Transverse colon (tissue), 3 donors: Measurements from ENCODE around the gene ATP5F1A.

ENCODE experiments used
- EP300 ChIP-seq: sonication (generic); formaldehyde crosslinking; IDR thresholded peaks from one replicate; pipeline ENCODE4 v1.6.1; 2017; ENCODE audit warnings: antibody characterized with exemption, low read depth
- POLR2A ChIP-seq: fragments of 450-650 bp; IDR thresholded peaks from one replicate; pipeline ENCODE4 v1.6.1; 2016; ENCODE audit warnings: antibody characterized with exemption, mild to moderate bottlenecking, moderate library complexity
- TF ChIP-seq, protein P1 (sequence below), 5 experiments: fragments of 200-600 bp in 3 of 5; fragments of 450-650 bp in 2 of 5; sonication (generic) in 3 of 5; IDR thresholded peaks; 1 replicate in 2 of 5; 2 replicates in 3 of 5; pipeline ENCODE4 v1.5.1; 2016 to 2017; ENCODE audit warnings: antibody characterized with exemption in 5 of 5, inconsistent platforms in 3 of 5, mild to moderate bottlenecking in 2 of 5, moderate library complexity in 1 of 5

DNA sequence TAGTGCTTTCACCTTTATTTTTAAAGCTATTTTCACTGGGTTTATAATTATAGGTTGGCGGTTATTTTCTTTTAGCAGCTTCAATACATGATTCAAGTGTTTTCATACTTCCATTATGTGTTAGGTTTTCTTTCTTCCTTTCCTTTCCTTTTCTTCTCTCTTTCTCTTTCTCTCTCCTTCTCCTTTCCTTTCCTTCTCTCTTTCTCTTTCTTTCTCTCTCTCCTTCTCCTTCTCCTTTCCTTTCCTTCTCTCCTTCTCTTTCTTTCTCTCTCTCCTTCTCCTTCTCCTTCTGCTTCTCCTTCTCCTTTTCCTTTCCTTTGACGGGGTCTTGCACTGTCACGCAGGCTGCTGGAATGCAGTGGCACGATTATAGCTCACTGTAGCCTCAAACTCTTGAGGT lies 42.1 kb upstream of the ATP5F1A start:
- TF ChIP-seq EP300 = no peak
- no peak for TF ChIP-seq POLR2A
- TF ChIP-seq, protein P1, sequence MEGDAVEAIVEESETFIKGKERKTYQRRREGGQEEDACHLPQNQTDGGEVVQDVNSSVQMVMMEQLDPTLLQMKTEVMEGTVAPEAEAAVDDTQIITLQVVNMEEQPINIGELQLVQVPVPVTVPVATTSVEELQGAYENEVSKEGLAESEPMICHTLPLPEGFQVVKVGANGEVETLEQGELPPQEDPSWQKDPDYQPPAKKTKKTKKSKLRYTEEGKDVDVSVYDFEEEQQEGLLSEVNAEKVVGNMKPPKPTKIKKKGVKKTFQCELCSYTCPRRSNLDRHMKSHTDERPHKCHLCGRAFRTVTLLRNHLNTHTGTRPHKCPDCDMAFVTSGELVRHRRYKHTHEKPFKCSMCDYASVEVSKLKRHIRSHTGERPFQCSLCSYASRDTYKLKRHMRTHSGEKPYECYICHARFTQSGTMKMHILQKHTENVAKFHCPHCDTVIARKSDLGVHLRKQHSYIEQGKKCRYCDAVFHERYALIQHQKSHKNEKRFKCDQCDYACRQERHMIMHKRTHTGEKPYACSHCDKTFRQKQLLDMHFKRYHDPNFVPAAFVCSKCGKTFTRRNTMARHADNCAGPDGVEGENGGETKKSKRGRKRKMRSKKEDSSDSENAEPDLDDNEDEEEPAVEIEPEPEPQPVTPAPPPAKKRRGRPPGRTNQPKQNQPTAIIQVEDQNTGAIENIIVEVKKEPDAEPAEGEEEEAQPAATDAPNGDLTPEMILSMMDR (IDR thresholded peaks at IDR 0.05) = no peak
